HG03378 (cell line): Measurements from ENCODE around the gene KRT17.
"Not testable (repeated sequence)": the region's sequence is repeated elsewhere in the genome, so short reads cannot be mapped to it uniquely, and the experiment has no call there.

Experiments
- ATAC-seq: cut with Tn5 transposase; IDR thresholded peaks from one replicate; pipeline ENCODE4 v1.9.1; 2021; ENCODE audit warnings: mild to moderate bottlenecking, moderate library complexity; ENCODE audit not compliant: unreplicated experiment

The KRT17 gene

GRCh38 chr17:41599680-41600079, 24.7 kb downstream of the KRT17 start:
- ATAC-seq = no peak

DNA sequence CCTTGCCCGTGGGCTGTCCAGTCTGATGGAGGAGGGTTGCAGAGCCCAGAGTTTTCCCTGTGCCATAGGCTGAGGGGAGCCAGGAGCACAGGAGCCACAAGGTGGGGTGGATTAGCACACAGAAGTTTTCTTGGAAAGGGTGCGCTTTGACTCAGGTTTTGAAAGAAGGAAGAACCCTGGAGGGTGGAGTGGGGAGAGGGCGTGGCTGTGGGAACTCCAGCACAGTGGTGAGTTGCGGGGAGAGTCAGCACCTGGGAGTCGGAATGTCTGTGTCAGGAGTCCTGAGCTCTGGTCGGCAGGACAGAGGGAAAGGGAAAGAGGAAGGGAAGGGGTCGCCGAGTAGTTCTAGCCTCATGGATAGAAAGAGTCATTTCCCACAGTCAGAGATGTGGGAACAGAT, 28.8 kb downstream of the KRT17 start:
- ATAC-seq = no peak

DNA sequence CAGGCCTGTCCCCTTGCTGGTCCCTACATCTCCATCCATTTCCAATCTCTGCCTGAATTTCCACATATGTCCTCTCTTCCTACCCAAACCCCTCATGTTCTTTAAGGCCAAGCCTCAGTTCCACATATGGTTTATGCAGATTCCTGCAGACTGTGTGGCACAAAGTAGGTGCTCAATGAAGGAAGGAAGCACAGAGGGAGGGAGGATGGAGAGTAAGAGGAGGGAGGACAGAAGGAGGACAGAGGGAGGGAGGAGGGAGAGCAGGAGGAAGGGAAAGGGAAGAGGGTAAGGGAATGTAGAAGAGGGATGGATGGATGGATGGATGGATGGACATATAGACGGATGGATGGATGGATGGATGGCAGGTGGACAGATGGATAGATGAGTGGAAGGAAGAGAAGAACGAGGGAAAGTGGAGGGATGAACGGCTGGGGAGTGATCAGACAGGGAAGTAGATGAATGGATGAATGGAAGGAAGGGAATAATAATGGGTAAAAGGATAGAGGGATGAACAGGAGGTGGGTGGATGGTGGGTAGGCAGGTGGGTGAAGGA, 29.9 kb downstream of the KRT17 start:
- no peak for ATAC-seq

DNA sequence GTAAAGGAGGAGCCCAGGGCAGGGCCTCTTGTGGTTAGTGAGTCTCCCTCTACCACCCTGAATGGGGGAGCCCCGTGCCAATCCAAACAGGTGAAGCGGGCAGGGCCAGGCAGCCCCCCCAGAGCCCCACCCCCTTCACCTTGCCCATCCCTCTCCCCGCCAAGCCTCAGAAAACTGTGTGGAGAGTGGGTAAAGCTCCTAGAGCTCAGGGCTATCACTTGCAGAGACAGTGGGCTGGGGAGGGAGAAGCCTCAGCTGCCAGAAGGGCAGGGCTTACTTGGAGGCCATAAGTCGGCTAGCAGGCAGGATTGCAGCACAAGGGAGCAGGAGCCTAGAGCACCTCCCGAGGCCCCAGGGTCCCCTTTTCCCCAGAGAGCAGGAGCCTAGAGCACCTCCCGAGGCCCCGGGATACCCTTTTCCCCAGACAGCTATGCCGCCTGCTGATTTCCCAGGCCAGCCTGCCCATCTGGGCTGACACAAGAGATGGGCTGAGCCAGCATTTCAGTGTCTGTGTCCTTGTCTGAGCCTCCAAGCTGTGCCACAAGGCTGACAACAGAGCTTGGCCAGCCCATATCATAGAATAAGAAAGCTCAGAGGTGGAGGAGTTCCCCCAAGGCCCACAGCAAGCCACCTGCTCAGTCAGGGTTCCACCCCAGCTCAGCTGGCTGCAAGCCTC, 30.9 kb downstream of the KRT17 start:
- no peak for ATAC-seq

DNA sequence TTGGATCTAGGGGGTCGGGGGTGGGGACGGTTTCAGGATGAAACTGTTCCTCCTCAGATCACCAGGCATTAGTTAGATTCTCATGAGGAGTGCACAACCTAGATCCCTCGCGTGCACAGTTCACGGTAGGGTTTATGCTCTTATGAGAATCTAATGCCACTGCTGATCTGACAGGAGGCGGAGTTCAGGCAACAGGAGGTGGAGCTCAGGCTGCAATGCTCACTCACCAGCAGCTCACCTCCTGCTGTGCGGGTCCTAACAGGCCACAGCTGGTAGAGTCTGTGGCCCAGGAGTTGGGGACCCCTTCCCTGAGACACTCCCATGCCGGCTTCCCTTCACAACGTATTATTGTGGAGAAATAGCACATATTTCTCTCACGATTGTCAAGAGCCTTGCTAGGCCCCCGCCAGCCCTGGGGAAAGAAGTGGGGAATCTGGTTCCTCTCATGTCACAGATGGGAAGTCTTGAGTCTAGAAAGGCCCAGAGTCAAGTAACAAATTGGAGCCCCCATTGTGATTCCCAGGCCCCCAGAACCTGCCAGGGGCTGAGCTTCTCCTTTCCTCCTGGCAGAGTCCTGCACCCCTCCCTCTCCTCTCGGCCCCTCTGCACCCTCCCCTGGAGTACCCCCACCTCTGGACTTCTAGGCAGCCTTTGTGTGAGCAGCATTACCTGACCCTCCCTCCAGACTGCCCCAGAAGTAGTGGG, 31.6 kb downstream of the KRT17 start:
- ATAC-seq = no peak

GRCh38 chr17:41589301-41589700, 35.1 kb downstream of the KRT17 start:
- ATAC-seq = no peak

DNA sequence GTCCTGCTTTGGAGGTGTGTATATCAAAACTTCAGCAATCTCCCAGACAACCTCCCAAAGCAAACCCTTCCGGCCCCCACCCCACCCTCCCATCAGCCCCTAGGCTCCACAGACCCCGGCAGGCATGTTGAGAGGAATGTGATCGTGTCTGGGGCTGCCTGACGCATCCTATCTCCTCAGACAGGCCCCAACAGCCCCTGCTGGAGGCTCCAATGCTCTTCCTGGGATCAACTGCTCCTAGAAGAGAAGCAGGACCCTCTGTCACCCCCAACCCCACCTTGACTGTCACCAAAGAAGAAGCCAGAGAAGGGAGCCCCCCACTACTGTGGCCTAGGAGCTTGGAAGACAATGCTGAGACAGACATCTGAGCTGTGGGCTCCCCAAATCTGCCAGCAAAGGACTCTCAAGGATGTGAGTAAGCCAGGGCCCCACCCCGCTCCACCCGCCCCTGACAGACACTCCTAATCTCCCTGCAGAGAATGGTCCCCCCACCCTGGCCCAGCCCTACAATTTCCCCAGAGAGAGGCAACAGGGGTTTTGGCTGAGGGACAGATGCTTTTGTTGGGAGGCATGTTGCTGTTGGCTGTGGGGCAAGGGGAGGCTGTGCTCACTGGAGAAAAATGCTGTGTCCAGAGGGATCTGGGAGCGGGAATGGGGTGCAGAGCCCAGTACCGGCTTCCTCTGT, 36.1 kb downstream of the KRT17 start:
- no peak for ATAC-seq

DNA sequence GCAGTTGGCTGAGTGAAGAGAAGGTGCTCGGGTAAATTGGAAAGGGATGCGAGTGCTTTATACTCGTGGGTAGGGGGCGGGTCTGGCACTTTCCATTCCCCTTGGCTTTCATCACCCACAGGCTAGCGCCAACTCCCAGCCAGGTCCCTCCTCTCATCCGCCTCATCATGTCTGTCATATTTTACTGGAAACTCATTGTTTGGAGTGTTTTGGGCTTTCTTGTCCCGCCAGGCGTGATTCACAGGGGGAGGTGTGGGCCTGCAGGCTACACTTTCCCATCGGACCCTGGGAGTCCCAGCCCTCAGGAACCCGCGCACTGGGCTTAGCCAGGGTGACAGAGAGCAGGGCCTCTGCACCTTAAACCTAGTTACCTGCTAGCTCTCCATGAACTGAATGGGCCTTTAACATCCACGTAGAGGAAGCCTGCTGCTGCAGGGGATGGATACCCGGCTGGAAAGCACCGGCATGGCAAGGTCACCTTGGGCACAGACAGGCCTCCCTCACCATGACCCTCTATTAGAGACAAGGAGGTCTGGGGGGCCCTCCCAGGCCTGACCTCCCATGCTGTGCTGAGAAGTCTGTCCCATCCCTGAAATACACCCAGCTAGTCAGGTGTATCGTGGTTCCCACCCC, 37.4 kb downstream of the KRT17 start, which contains the start of gene KRT14:
TSS of gene KRT14 (minus strand) at position 33 of the 633 bp plus-strand sequence. CDS start 61 bp downstream, outside the sequence.
- ATAC-seq = no peak

DNA sequence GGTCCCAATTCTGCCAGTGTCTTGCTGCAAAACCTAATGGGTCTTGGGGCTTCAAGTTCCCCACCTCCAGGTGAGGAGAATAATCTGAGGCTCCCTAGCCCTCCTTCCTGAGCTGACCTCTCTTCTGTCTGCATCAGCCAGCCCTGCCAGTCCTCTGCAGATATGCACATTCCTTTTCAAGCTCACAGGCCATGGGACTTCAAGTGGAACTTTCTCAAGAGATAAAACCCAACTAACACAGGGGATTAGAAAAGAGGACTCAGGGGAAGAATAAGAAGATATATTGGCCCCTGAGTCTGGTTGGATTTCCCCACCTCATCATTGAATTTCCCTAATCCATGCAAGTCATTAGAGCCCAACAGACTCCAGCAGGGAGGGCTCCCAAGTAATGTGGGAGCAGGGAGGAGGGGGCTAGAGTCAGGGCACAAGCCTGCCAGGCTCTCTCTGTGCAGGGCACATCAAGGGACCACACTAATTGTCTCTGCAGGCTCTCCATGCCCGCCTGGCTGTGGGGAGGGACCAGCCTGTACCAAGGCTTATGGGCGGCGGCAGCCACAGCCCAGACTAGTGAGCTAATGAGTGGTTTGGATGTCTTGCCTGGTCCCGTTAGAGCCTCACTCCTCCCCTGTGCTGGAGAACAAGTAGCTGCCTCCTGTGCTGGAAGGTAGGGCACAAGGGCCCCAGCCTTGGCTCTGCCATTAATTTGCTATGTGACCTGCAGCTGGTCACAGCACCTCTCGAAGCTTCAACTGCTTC, 38.9 kb downstream of the KRT17 start:
- no peak for ATAC-seq

- ATAC-seq = not testable (repeated sequence)
Measured at GRCh38 chr17:41584331-41584927, 39.9 kb downstream of the KRT17 start.

- no peak for ATAC-seq
Measured at GRCh38 chr17:41583137-41584127, 40.9 kb downstream of the KRT17 start.

DNA sequence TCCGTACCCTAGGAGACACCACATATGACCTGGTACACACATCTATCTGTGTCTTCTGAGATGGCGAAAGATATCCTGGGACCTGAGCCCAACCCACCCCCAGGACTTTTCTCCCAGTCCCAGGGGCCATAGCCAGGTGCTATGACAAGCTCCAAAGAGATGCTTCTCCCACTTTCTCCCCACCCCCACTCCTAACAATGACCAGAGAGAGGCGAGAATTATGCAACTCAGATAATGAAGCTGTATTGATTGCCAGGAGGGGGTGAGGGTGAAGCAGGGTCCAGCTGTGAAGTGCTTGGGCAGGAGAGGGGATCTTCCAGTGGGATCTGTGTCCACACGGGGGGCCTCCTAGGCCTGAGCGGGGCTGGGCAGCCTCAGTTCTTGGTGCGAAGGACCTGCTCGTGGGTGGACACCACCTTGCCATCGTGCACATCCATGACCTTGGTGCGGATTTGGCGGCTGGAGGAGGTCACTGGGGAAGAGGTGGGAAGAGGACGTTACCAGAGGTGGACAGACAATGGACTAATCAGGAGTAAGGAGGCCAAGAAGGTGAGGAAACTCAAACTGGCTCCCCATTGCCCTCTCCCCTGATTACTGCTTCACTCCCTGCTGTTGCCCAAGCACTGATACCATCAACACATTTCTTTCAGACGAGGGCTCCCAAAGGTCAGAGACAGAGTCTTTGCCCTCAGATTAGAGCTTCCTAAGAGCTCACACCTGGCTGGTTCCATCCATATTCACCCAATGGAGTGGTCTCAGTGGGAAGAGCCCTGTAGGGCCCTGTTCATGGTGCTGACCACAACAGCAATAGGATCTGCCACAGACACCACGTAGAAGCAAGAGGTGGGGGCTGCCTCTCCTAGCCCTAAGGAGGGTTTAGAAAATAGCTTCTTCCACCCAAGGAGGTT, 42.1 kb downstream of the KRT17 start:
- ATAC-seq = not testable (repeated sequence)

GRCh38 chr17:41581366-41582060, 42.9 kb downstream of the KRT17 start:
- ATAC-seq = no peak

- ATAC-seq = no peak
Measured at GRCh38 chr17:41580687-41581365, 43.5 kb downstream of the KRT17 start.

DNA sequence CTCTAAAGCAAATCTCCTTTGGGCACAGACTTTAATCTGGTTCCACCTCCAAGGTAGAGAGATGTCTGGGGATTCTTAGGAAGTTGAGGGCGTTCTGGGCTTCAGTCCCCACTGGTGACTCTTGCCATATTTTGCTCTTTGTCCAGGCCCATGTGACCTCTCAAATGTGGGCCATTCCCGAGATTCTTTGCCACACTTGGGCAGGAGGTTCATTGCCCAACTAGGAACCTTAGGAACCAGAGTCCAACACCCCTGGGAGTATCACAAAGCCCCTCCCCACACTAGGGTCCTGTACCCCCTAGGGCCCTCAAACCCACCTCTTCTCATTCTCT, 44.2 kb downstream of the KRT17 start:
- ATAC-seq = no peak

DNA sequence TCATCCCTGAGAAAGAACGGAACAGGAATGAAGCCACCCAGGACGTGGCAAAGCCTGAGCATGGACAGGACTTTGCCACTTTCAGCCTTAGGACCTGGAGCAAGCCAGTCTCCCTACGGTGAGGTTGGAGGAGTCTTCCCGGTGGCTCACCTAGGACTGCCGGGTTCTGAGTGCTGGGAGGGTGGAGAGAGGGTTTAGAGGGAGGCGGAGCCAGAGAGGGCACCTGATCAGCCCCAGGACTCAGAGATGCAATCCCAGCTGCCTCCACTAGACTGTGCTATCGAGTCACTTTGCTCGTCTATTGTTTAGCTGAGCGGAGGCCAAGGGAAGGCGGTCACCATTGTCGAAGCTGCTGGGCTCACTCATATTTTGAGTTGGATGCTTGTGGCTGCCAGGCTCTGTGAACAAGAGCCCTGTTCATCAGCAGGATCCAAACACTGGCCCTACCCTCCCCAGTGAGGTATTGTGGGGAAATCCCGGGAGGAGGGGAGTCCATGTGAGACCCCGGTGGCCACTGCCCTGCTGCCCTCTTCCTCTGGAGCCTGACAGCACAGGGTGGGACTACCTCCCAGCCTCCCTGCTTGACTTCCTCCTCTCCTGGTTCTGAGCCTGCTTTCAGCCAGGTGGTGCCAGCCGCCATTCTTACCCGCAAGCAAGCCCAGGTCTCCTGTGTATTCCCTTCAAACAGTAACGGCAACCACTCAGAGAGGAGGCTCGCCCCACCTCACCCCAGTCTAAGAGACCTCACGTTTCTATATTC, 44.7 kb downstream of the KRT17 start:
- no peak for ATAC-seq
